GM23338 (cell line): Measurements from ENCODE around the gene TMIGD3.

Source experiments
- CREB1 ChIP-seq: fragments of 250-450 bp; sonication (Bioruptor Pico); IDR thresholded peaks from 2 replicates; pipeline ENCODE4 v1.5.0; 2020; ENCODE audit warnings: low read depth, mild to moderate bottlenecking, moderate library complexity
- EZH2 ChIP-seq: fragments of 200-600 bp; sonication (generic); IDR thresholded peaks from one replicate; pipeline ENCODE4 v1.8.0; 2017; ENCODE audit warnings: antibody characterized with exemption, mild to moderate bottlenecking, low read depth; ENCODE audit not compliant: unreplicated experiment
- EZH2phosphoT487 ChIP-seq: fragments of 200-600 bp; sonication (generic); IDR thresholded peaks from one replicate; pipeline ENCODE4 v1.8.1; 2018; ENCODE audit warnings: antibody characterized with exemption; ENCODE audit not compliant: unreplicated experiment
- JUNB ChIP-seq: IDR thresholded peaks from one replicate; pipeline ENCODE4 v1.6.1; 2016; ENCODE audit warnings: antibody characterized with exemption; ENCODE audit not compliant: unreplicated experiment
- NANOG ChIP-seq: IDR thresholded peaks from 2 replicates; pipeline ENCODE4 v1.6.1; 2016; ENCODE audit warnings: antibody characterized with exemption, borderline replicate concordance
- POLR2AphosphoS5 ChIP-seq: IDR thresholded peaks from 2 replicates; pipeline ENCODE4 v1.6.1; 2016; ENCODE audit warnings: antibody characterized with exemption, low read depth
- STAT1 ChIP-seq: IDR thresholded peaks from one replicate; pipeline ENCODE4 v1.6.1; 2016; ENCODE audit warnings: antibody characterized with exemption; ENCODE audit not compliant: unreplicated experiment
- ZNF114 ChIP-seq: fragments of 250-450 bp; sonication (Bioruptor Pico); IDR thresholded peaks from 2 replicates; pipeline ENCODE4 v1.5.0; 2020; ENCODE audit warnings: mild to moderate bottlenecking, moderate library complexity
- ZNF331 ChIP-seq: fragments of 250-450 bp; sonication (Bioruptor Pico); IDR thresholded peaks from 2 replicates; pipeline ENCODE4 v1.5.0; 2020; ENCODE audit warnings: low read depth, mild to moderate bottlenecking, moderate library complexity
- TF ChIP-seq, protein P1 (sequence below), 2 experiments: fragments of 200-600 bp in 1 of 2; sonication (generic) in 1 of 2; conservative IDR thresholded peaks; 2 replicates each; pipeline versions ENCODE4 v1.5.1 to v1.6.1; 2016 to 2017; ENCODE audit warnings: antibody characterized with exemption in 2 of 2, low read depth in 2 of 2, mild to moderate bottlenecking in 2 of 2, moderate library complexity in 1 of 2
- TF ChIP-seq, protein P2 (sequence below): IDR thresholded peaks from one replicate; pipeline ENCODE4 v1.6.1; 2018; ENCODE audit warnings: antibody characterized with exemption; ENCODE audit not compliant: unreplicated experiment
- TF ChIP-seq, protein P3 (sequence below): IDR thresholded peaks from 2 replicates; pipeline ENCODE4 v1.6.1; 2016; ENCODE audit warnings: antibody characterized with exemption
- TF ChIP-seq, protein P4 (sequence below): fragments of 250-450 bp; sonication (Bioruptor Pico); IDR thresholded peaks from 2 replicates; pipeline ENCODE4 v1.5.0; 2020; ENCODE audit warnings: mild to moderate bottlenecking, moderate library complexity

- TF ChIP-seq, protein P1, sequence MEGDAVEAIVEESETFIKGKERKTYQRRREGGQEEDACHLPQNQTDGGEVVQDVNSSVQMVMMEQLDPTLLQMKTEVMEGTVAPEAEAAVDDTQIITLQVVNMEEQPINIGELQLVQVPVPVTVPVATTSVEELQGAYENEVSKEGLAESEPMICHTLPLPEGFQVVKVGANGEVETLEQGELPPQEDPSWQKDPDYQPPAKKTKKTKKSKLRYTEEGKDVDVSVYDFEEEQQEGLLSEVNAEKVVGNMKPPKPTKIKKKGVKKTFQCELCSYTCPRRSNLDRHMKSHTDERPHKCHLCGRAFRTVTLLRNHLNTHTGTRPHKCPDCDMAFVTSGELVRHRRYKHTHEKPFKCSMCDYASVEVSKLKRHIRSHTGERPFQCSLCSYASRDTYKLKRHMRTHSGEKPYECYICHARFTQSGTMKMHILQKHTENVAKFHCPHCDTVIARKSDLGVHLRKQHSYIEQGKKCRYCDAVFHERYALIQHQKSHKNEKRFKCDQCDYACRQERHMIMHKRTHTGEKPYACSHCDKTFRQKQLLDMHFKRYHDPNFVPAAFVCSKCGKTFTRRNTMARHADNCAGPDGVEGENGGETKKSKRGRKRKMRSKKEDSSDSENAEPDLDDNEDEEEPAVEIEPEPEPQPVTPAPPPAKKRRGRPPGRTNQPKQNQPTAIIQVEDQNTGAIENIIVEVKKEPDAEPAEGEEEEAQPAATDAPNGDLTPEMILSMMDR (conservative IDR thresholded peaks at IDR 0.05; ENCODE audit: low read depth in 2 of 2) = no peak
- TF ChIP-seq, protein P2, sequence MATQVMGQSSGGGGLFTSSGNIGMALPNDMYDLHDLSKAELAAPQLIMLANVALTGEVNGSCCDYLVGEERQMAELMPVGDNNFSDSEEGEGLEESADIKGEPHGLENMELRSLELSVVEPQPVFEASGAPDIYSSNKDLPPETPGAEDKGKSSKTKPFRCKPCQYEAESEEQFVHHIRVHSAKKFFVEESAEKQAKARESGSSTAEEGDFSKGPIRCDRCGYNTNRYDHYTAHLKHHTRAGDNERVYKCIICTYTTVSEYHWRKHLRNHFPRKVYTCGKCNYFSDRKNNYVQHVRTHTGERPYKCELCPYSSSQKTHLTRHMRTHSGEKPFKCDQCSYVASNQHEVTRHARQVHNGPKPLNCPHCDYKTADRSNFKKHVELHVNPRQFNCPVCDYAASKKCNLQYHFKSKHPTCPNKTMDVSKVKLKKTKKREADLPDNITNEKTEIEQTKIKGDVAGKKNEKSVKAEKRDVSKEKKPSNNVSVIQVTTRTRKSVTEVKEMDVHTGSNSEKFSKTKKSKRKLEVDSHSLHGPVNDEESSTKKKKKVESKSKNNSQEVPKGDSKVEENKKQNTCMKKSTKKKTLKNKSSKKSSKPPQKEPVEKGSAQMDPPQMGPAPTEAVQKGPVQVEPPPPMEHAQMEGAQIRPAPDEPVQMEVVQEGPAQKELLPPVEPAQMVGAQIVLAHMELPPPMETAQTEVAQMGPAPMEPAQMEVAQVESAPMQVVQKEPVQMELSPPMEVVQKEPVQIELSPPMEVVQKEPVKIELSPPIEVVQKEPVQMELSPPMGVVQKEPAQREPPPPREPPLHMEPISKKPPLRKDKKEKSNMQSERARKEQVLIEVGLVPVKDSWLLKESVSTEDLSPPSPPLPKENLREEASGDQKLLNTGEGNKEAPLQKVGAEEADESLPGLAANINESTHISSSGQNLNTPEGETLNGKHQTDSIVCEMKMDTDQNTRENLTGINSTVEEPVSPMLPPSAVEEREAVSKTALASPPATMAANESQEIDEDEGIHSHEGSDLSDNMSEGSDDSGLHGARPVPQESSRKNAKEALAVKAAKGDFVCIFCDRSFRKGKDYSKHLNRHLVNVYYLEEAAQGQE = no peak
- TF ChIP-seq EZH2phosphoT487 (no peak), EZH2 (no peak), ZNF331 (CRISPR knock-in tag) (no peak), POLR2AphosphoS5 (no peak), JUNB (no peak), CREB1 (CRISPR knock-in tag) (no peak), STAT1 (no peak), NANOG (no peak), ZNF114 (CRISPR knock-in tag) (no peak)
- TF ChIP-seq, protein P3, sequence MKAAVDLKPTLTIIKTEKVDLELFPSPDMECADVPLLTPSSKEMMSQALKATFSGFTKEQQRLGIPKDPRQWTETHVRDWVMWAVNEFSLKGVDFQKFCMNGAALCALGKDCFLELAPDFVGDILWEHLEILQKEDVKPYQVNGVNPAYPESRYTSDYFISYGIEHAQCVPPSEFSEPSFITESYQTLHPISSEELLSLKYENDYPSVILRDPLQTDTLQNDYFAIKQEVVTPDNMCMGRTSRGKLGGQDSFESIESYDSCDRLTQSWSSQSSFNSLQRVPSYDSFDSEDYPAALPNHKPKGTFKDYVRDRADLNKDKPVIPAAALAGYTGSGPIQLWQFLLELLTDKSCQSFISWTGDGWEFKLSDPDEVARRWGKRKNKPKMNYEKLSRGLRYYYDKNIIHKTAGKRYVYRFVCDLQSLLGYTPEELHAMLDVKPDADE = no peak
- TF ChIP-seq, protein P4, sequence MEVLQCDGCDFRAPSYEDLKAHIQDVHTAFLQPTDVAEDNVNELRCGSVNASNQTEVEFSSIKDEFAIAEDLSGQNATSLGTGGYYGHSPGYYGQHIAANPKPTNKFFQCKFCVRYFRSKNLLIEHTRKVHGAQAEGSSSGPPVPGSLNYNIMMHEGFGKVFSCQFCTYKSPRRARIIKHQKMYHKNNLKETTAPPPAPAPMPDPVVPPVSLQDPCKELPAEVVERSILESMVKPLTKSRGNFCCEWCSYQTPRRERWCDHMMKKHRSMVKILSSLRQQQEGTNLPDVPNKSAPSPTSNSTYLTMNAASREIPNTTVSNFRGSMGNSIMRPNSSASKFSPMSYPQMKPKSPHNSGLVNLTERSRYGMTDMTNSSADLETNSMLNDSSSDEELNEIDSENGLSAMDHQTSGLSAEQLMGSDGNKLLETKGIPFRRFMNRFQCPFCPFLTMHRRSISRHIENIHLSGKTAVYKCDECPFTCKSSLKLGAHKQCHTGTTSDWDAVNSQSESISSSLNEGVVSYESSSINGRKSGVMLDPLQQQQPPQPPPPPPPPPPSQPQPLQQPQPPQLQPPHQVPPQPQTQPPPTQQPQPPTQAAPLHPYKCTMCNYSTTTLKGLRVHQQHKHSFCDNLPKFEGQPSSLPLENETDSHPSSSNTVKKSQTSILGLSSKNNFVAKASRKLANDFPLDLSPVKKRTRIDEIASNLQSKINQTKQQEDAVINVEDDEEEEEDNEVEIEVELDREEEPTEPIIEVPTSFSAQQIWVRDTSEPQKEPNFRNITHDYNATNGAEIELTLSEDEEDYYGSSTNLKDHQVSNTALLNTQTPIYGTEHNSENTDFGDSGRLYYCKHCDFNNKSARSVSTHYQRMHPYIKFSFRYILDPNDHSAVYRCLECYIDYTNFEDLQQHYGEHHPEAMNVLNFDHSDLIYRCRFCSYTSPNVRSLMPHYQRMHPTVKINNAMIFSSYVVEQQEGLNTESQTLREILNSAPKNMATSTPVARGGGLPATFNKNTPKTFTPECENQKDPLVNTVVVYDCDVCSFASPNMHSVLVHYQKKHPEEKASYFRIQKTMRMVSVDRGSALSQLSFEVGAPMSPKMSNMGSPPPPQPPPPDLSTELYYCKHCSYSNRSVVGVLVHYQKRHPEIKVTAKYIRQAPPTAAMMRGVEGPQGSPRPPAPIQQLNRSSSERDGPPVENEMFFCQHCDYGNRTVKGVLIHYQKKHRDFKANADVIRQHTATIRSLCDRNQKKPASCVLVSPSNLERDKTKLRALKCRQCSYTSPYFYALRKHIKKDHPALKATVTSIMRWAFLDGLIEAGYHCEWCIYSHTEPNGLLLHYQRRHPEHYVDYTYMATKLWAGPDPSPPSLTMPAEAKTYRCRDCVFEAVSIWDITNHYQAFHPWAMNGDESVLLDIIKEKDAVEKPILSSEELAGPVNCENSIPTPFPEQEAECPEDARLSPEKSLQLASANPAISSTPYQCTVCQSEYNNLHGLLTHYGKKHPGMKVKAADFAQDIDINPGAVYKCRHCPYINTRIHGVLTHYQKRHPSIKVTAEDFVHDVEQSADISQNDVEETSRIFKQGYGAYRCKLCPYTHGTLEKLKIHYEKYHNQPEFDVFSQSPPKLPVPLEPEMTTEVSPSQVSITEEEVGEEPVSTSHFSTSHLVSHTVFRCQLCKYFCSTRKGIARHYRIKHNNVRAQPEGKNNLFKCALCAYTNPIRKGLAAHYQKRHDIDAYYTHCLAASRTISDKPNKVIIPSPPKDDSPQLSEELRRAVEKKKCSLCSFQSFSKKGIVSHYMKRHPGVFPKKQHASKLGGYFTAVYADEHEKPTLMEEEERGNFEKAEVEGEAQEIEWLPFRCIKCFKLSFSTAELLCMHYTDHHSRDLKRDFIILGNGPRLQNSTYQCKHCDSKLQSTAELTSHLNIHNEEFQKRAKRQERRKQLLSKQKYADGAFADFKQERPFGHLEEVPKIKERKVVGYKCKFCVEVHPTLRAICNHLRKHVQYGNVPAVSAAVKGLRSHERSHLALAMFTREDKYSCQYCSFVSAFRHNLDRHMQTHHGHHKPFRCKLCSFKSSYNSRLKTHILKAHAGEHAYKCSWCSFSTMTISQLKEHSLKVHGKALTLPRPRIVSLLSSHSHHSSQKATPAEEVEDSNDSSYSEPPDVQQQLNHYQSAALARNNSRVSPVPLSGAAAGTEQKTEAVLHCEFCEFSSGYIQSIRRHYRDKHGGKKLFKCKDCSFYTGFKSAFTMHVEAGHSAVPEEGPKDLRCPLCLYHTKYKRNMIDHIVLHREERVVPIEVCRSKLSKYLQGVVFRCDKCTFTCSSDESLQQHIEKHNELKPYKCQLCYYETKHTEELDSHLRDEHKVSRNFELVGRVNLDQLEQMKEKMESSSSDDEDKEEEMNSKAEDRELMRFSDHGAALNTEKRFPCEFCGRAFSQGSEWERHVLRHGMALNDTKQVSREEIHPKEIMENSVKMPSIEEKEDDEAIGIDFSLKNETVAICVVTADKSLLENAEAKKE (CRISPR knock-in tag) = no peak
Observed at GRCh38 chr1:111486431-111486830, 17.0 kb downstream of the TMIGD3 start.
